GM23338 (cell line): ENCODE data around the gene CACNA2D1. TPM values are rescaled to one million over a fixed set of nuclear protein-coding genes. Genes with fewer than 3 reads are reported as not detected.

ENCODE experiments used
- ATAC-seq: fragments of 200-7000 bp; cut with Tn5 transposase; 3 replicates; pipeline ENCODE4 v1.9.1; 2020
- DNase-seq: peaks from one replicate; pipeline ENCODE4 v3.0.0-alpha.2; 2015; ENCODE audit warnings: low spot score
- H2AFZ ChIP-seq: fragments of 200-600 bp; sonication (generic); 2 replicates; pipeline ENCODE4 v1.8.0; 2016; ENCODE audit warnings: antibody characterized with exemption, mild to moderate bottlenecking, moderate library complexity
- H3F3A ChIP-seq: fragments of 200-600 bp; sonication (generic); replicated peaks from 2 replicates; pipeline ENCODE4 v1.8.0; 2017; ENCODE audit warnings: antibody characterized with exemption, mixed run types, low read depth
- H3K27ac ChIP-seq: fragments of 200-600 bp; sonication (generic); 2 replicates; pipeline ENCODE4 v1.6.1; 2016; ENCODE audit warnings: low read depth
- H3K27me3 ChIP-seq: fragments of 200-600 bp; sonication (generic); 2 replicates; pipeline ENCODE4 v1.8.0; 2016; ENCODE audit warnings: mild to moderate bottlenecking, mixed run types, moderate library complexity; ENCODE audit not compliant: insufficient read depth
- H3K36me3 ChIP-seq: fragments of 200-600 bp; sonication (generic); 2 replicates; pipeline ENCODE4 v1.8.0; 2016; ENCODE audit warnings: mild to moderate bottlenecking; ENCODE audit not compliant: insufficient read depth
- H3K4me1 ChIP-seq: fragments of 200-600 bp; sonication (generic); 2 replicates; pipeline ENCODE4 v1.8.0; 2016; ENCODE audit warnings: mild to moderate bottlenecking, moderate library complexity; ENCODE audit not compliant: insufficient read depth
- H3K4me2 ChIP-seq: fragments of 200-600 bp; sonication (generic); 2 replicates; pipeline ENCODE4 v1.7.1; 2017; ENCODE audit warnings: mixed run types
- H3K4me3 ChIP-seq: fragments of 200-600 bp; sonication (generic); 2 replicates; pipeline ENCODE4 v1.6.1; 2016; ENCODE audit warnings: mixed run types
- H3K79me2 ChIP-seq: fragments of 200-600 bp; sonication (generic); replicated peaks from 2 replicates; pipeline ENCODE4 v1.8.0; 2017; ENCODE audit warnings: mild to moderate bottlenecking; ENCODE audit not compliant: insufficient read depth
- H3K9me2 ChIP-seq: fragments of 200-600 bp; sonication (generic); 2 replicates; pipeline ENCODE4 v1.8.0; 2017; ENCODE audit not compliant: insufficient read depth
- H4K20me1 ChIP-seq: fragments of 200-600 bp; sonication (generic); replicated peaks from 2 replicates; pipeline ENCODE4 v1.8.0; 2017; ENCODE audit warnings: mild to moderate bottlenecking; ENCODE audit not compliant: insufficient read depth
- H3K27ac Mint-ChIP-seq: 2 replicates; pipeline ENCODE4 v1.8.0; 2020; ENCODE audit warnings: inconsistent platforms, mild to moderate bottlenecking, moderate library complexity, mixed read lengths
- H3K27me3 Mint-ChIP-seq: 3 replicates; pipeline ENCODE4 v1.8.0; 2022; ENCODE audit warnings: low read depth, mild to moderate bottlenecking, moderate library complexity, mixed read lengths, inconsistent platforms; ENCODE audit not compliant: insufficient read depth, poor library complexity
- H3K36me3 Mint-ChIP-seq: 3 replicates; pipeline ENCODE4 v1.8.0; 2021; ENCODE audit warnings: low read depth, mild to moderate bottlenecking, inconsistent platforms, moderate library complexity, mixed read lengths
- H3K4me1 Mint-ChIP-seq: 3 replicates; pipeline ENCODE4 v1.8.0; 2020; ENCODE audit warnings: mild to moderate bottlenecking, inconsistent platforms, mixed read lengths
- H3K4me3 Mint-ChIP-seq: 3 replicates; pipeline ENCODE4 v1.8.0; 2021; ENCODE audit warnings: moderate library complexity, mild to moderate bottlenecking, inconsistent platforms, mixed read lengths
- H3K9me3 Mint-ChIP-seq: 3 replicates; pipeline ENCODE4 v1.8.0; 2020; ENCODE audit warnings: moderate library complexity, mild to moderate bottlenecking, inconsistent platforms, mixed read lengths
- CREB1 ChIP-seq: fragments of 250-450 bp; sonication (Bioruptor Pico); IDR thresholded peaks from 2 replicates; pipeline ENCODE4 v1.5.0; 2020; ENCODE audit warnings: low read depth, mild to moderate bottlenecking, moderate library complexity
- CTCF ChIP-seq, 2 experiments: fragments of 200-600 bp in 1 of 2; sonication (generic) in 1 of 2; conservative IDR thresholded peaks; 2 replicates each; pipeline versions ENCODE4 v1.5.1 to v1.6.1; 2016 to 2017; ENCODE audit warnings: antibody characterized with exemption in 2 of 2, low read depth in 2 of 2, mild to moderate bottlenecking in 2 of 2, moderate library complexity in 1 of 2
- EZH2 ChIP-seq: fragments of 200-600 bp; sonication (generic); IDR thresholded peaks from one replicate; pipeline ENCODE4 v1.8.0; 2017; ENCODE audit warnings: antibody characterized with exemption, mild to moderate bottlenecking, low read depth; ENCODE audit not compliant: unreplicated experiment
- EZH2phosphoT487 ChIP-seq: fragments of 200-600 bp; sonication (generic); IDR thresholded peaks from one replicate; pipeline ENCODE4 v1.8.1; 2018; ENCODE audit warnings: antibody characterized with exemption; ENCODE audit not compliant: unreplicated experiment
- JUNB ChIP-seq: IDR thresholded peaks from one replicate; pipeline ENCODE4 v1.6.1; 2016; ENCODE audit warnings: antibody characterized with exemption; ENCODE audit not compliant: unreplicated experiment
- NANOG ChIP-seq: IDR thresholded peaks from 2 replicates; pipeline ENCODE4 v1.6.1; 2016; ENCODE audit warnings: antibody characterized with exemption, borderline replicate concordance
- POLR2AphosphoS5 ChIP-seq: IDR thresholded peaks from 2 replicates; pipeline ENCODE4 v1.6.1; 2016; ENCODE audit warnings: antibody characterized with exemption, low read depth
- STAT1 ChIP-seq: IDR thresholded peaks from one replicate; pipeline ENCODE4 v1.6.1; 2016; ENCODE audit warnings: antibody characterized with exemption; ENCODE audit not compliant: unreplicated experiment
- ZNF114 ChIP-seq: fragments of 250-450 bp; sonication (Bioruptor Pico); IDR thresholded peaks from 2 replicates; pipeline ENCODE4 v1.5.0; 2020; ENCODE audit warnings: mild to moderate bottlenecking, moderate library complexity
- ZNF331 ChIP-seq: fragments of 250-450 bp; sonication (Bioruptor Pico); IDR thresholded peaks from 2 replicates; pipeline ENCODE4 v1.5.0; 2020; ENCODE audit warnings: low read depth, mild to moderate bottlenecking, moderate library complexity
- ZNF462 ChIP-seq: fragments of 250-450 bp; sonication (Bioruptor Pico); IDR thresholded peaks from 2 replicates; pipeline ENCODE4 v1.5.0; 2020; ENCODE audit warnings: mild to moderate bottlenecking, moderate library complexity
- polyA plus RNA-seq: library from polyadenylated mRNA; unstranded; fragments of >200 nt; fragmentation: Nextera tagmentation; extraction: Ambion mirVana; gene quantifications from 2 replicates; pipeline ENCODE4 v1.2.1, GENCODE V29; 2016
- total RNA-seq: library from RNA; depleted of rRNA; stranded (reverse); fragments of >200 nt; shearing (Covaris generic); gene quantifications from 2 replicates; pipeline ENCODE4 v1.2.3, GENCODE V29; 2014

Gene CACNA2D1
- total and polyA plus RNA-seq, 2 experiments from 2014 or later = 7.0 to 20.4 TPM

DNA sequence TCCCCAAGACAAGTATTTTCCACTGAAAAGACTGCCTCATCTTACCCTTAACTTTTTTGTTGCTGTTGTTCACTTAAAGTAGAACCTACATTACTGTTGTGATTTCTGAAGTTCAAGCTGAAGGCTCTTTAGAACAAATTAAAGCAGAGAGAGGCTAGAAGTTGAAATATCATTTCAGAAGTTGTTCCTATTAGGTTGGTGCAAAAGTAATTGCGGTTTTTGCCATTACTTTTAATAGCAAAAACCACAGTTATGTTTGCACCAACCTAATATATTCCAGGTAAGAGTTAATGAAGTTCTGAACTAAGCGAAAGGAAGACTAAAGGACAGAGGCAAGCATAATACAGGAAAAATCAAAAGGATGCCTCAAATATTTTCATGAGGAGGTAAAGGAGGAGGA is 153.7 kb downstream of the CACNA2D1 start:
- DNase-seq = no peak
- Mint-ChIP-seq H3K27ac (peak overlapping the region; percentile 48), H3K4me3 (no peak overlapping the region), H3K27me3 (peaks cover 3% of the 10 kb centered on the region), H3K36me3 (peaks cover 14% of the 10 kb centered on the region; the same call in 2 of the 3 replicates), H3K9me3 (peaks cover 5% of the 10 kb centered on the region; the same call in 2 of the 3 replicates), H3K4me1 (peaks cover 46% of the 10 kb centered on the region)
- peak overlapping the region; percentile 2; the same call in 1 of the 2 replicates for H3K4me2 ChIP-seq
- TF ChIP-seq ZNF331 (CRISPR knock-in tag) = no peak
- TF ChIP-seq ZNF462 (CRISPR knock-in tag) = no peak
- no peak for TF ChIP-seq JUNB
- TF ChIP-seq CTCF (conservative IDR thresholded peaks at IDR 0.05; ENCODE audit: low read depth in 2 of 2) = no peak
- no peak for TF ChIP-seq POLR2AphosphoS5
- no peak for TF ChIP-seq CREB1 (CRISPR knock-in tag)
- TF ChIP-seq STAT1 = no peak
- TF ChIP-seq EZH2phosphoT487 = no peak
- no peak for TF ChIP-seq ZNF114 (CRISPR knock-in tag)
- no peak for TF ChIP-seq EZH2
- no peak for TF ChIP-seq NANOG
- H3K4me3 ChIP-seq = no peak overlapping the region
- H3K9me2 ChIP-seq = no peaks in the 10 kb centered on the region
- H4K20me1 ChIP-seq = no peaks in the 10 kb centered on the region
- H3K27ac ChIP-seq = peak overlapping the region; percentile 53; the same call in 1 of the 2 replicates
- peaks cover 49% of the 10 kb centered on the region for H3K4me1 ChIP-seq
- no peaks in the 10 kb centered on the region for H3K36me3 ChIP-seq
- ATAC-seq = no peak
- no peaks in the 10 kb centered on the region for H3K27me3 ChIP-seq
- no peaks in the 10 kb centered on the region for H3K79me2 ChIP-seq
- H3F3A ChIP-seq = no peaks in the 10 kb centered on the region
- no peak overlapping the region for H2AFZ ChIP-seq
